Caco-2 (cell line): ENCODE results near the gene ABL1. TPM values are rescaled to one million over a fixed set of nuclear protein-coding genes. Genes with fewer than 3 reads are reported as not detected.

Source experiments
- BruUV-seq: library from RNA; stranded (reverse); fragments of 400-500 nt; replicated peaks from 2 replicates; lab custom pipeline; 2021; lab: Mats Ljungman, UMichigan
- CTCF ChIA-PET: fragments of 300-600 bp; sonication (Branson Sonifier 250); formaldehyde crosslinking; loops from one replicate; lab custom pipeline; 2022; ENCODE audit warnings: antibody characterized with exemption; lab: Charles Lee
- POLR2A ChIA-PET: fragments of 300-600 bp; sonication (Branson Sonifier 250); formaldehyde crosslinking; loops from one replicate; lab custom pipeline; 2022; ENCODE audit warnings: antibody characterized with exemption; lab: Charles Lee
- DNase-seq, 2 experiments: peaks; one replicate each; pipeline versions ENCODE4 v3.0.0 to v3.0.0-alpha.2; 2020 to 2022
- H3K27me3 ChIP-seq: replicated peaks from 2 replicates; pipeline ENCODE4 v1.6.0; 2011; ENCODE audit warnings: low read length; ENCODE audit not compliant: control insufficient read depth, insufficient read depth
- H3K36me3 ChIP-seq: 2 replicates; pipeline ENCODE4 v1.5.1; 2011; ENCODE audit warnings: low read length; ENCODE audit not compliant: control insufficient read depth, insufficient read depth
- H3K4me1 ChIP-seq: fragments of 250-450 bp; sonication (Bioruptor Pico); 2 replicates; pipeline ENCODE4 v1.5.1; 2020; ENCODE audit warnings: mild to moderate bottlenecking
- H3K4me3 ChIP-seq: 2 replicates; pipeline ENCODE4 v1.5.1; 2011; ENCODE audit warnings: low read depth, mild to moderate bottlenecking, control low read depth, low read length
- H3K9me3 ChIP-seq: fragments of 250-450 bp; sonication (Bioruptor Pico); 2 replicates; pipeline ENCODE4 v1.5.1; 2020; ENCODE audit warnings: mild to moderate bottlenecking, moderate library complexity
- H3K27ac Mint-ChIP-seq: one replicate; pipeline ENCODE4 v1.8.0; 2022; ENCODE audit warnings: mixed read lengths; ENCODE audit not compliant: unreplicated experiment
- H3K27me3 Mint-ChIP-seq: one replicate; pipeline ENCODE4 v1.8.0; 2022; ENCODE audit warnings: mixed read lengths; ENCODE audit not compliant: insufficient read depth, unreplicated experiment
- H3K36me3 Mint-ChIP-seq: one replicate; pipeline ENCODE4 v1.8.0; 2022; ENCODE audit warnings: mild to moderate bottlenecking, mixed read lengths; ENCODE audit not compliant: insufficient read depth, unreplicated experiment
- H3K4me1 Mint-ChIP-seq: one replicate; pipeline ENCODE4 v1.8.0; 2022; ENCODE audit warnings: low read depth, mixed read lengths; ENCODE audit not compliant: unreplicated experiment
- H3K4me3 Mint-ChIP-seq: one replicate; pipeline ENCODE4 v1.8.0; 2022; ENCODE audit warnings: mild to moderate bottlenecking, moderate library complexity, mixed read lengths; ENCODE audit not compliant: unreplicated experiment
- H3K9me3 Mint-ChIP-seq: one replicate; pipeline ENCODE4 v1.8.0; 2022; ENCODE audit warnings: mixed read lengths; ENCODE audit not compliant: unreplicated experiment
- CTCF ChIP-seq, 2 experiments: fragments of 200-600 bp in 1 of 2; IDR thresholded peaks; 1 replicate in 1 of 2; 2 replicates in 1 of 2; pipeline versions ENCODE4 v1.5.1 to v1.8.0; 2011 to 2022; ENCODE audit warnings: antibody characterized with exemption in 1 of 2, control low read depth in 1 of 2, inconsistent platforms in 1 of 2, low read depth in 1 of 2, low read length in 1 of 2, mild to moderate bottlenecking in 1 of 2, moderate library complexity in 1 of 2; ENCODE audit not compliant: insufficient read depth in 1 of 2, severe bottlenecking in 1 of 2, unreplicated experiment in 1 of 2
- intact Hi-C: fragments of 100-400 bp; cut with micrococcal nuclease; formaldehyde crosslinking; loops from one replicate; pipeline ENCODE4 v1.10.0; 2022; ENCODE audit not compliant: unreplicated experiment
- total RNA-seq: library from RNA; stranded (reverse); gene quantifications from 2 replicates; pipeline ENCODE4 v1.2.3, GENCODE V29; 2022

Gene ABL1
- total RNA-seq, 1 experiment from 2014 or later = 55.2 TPM

- no peaks in the 10 kb centered on the region for H3K36me3 ChIP-seq
- H3K27me3 ChIP-seq = no peaks in the 10 kb centered on the region; the same call in 1 of the 2 replicates
- Mint-ChIP-seq H3K4me3 (no peak overlapping the region), H3K27ac (no peak overlapping the region), H3K4me1 (no peaks in the 10 kb centered on the region), H3K9me3 (no peaks in the 10 kb centered on the region), H3K27me3 (peaks cover 17% of the 10 kb centered on the region), H3K36me3 (no peaks in the 10 kb centered on the region)
- no peak for DNase-seq
- BruUV-seq = no TSS peak
- H3K4me1 ChIP-seq = no peaks in the 10 kb centered on the region
- TF ChIP-seq CTCF (IDR thresholded peaks at IDR 0.05; ENCODE audit: insufficient read depth in 1 of 2, low read depth in 1 of 2, low read length in 1 of 2, severe bottlenecking in 1 of 2, unreplicated experiment in 1 of 2) = no peak
- H3K4me3 ChIP-seq = no peak overlapping the region
- H3K9me3 ChIP-seq = no peaks in the 10 kb centered on the region
- intact Hi-C loops = no loop called here
- POLR2A ChIA-PET = no interaction called here
- CTCF ChIA-PET = no interaction called here
Measured at GRCh38 chr9:130920762-130921299, 85.8 kb downstream of the ABL1 start.

- H3K27me3 Mint-ChIP-seq = peaks cover 17% of the 10 kb centered on the region
- no peak for DNase-seq
- intact Hi-C loops = no loop called here
- Histone ChIP-seq H3K9me3 (no peaks in the 10 kb centered on the region), H3K27me3 (no peaks in the 10 kb centered on the region; the same call in 1 of the 2 replicates), H3K4me3 (no peak overlapping the region), H3K4me1 (no peaks in the 10 kb centered on the region), H3K36me3 (no peaks in the 10 kb centered on the region)
- H3K4me1 Mint-ChIP-seq = no peaks in the 10 kb centered on the region
- POLR2A ChIA-PET = no interaction called here
- no peak for TF ChIP-seq CTCF (IDR thresholded peaks at IDR 0.05; ENCODE audit: insufficient read depth in 1 of 2, low read depth in 1 of 2, low read length in 1 of 2, severe bottlenecking in 1 of 2, unreplicated experiment in 1 of 2)
- H3K9me3 Mint-ChIP-seq = no peaks in the 10 kb centered on the region
- no peaks in the 10 kb centered on the region for H3K36me3 Mint-ChIP-seq
- no peak overlapping the region for H3K4me3 Mint-ChIP-seq
- BruUV-seq = no TSS peak
- H3K27ac Mint-ChIP-seq = no peak overlapping the region
- CTCF ChIA-PET = no interaction called here
Measured at GRCh38 chr9:130921300-130921988, 86.4 kb downstream of the ABL1 start.

- intact Hi-C loops = no loop called here
- Histone ChIP-seq H3K27me3 (no peaks in the 10 kb centered on the region; the same call in 1 of the 2 replicates), H3K4me1 (no peaks in the 10 kb centered on the region), H3K9me3 (no peaks in the 10 kb centered on the region), H3K4me3 (no peak overlapping the region), H3K36me3 (no peaks in the 10 kb centered on the region)
- no TSS peak for BruUV-seq
- no peak for DNase-seq
- Mint-ChIP-seq H3K4me3 (no peak overlapping the region), H3K4me1 (no peaks in the 10 kb centered on the region), H3K36me3 (no peaks in the 10 kb centered on the region), H3K27ac (no peak overlapping the region), H3K27me3 (peaks cover 12% of the 10 kb centered on the region), H3K9me3 (no peaks in the 10 kb centered on the region)
- CTCF ChIA-PET = no interaction called here
- no peak for TF ChIP-seq CTCF (IDR thresholded peaks at IDR 0.05; ENCODE audit: insufficient read depth in 1 of 2, low read depth in 1 of 2, low read length in 1 of 2, severe bottlenecking in 1 of 2, unreplicated experiment in 1 of 2)
- POLR2A ChIA-PET = no interaction called here
Measured at GRCh38 chr9:130921989-130922892, 87.2 kb downstream of the ABL1 start.
